GM21423 (cell line): ENCODE results near the gene ARPC4.

Source experiments
- ATAC-seq: cut with Tn5 transposase; IDR thresholded peaks from one replicate; pipeline ENCODE4 v1.9.1; 2021; ENCODE audit warnings: mild to moderate bottlenecking, moderate library complexity; ENCODE audit not compliant: unreplicated experiment

The ARPC4 gene

DNA sequence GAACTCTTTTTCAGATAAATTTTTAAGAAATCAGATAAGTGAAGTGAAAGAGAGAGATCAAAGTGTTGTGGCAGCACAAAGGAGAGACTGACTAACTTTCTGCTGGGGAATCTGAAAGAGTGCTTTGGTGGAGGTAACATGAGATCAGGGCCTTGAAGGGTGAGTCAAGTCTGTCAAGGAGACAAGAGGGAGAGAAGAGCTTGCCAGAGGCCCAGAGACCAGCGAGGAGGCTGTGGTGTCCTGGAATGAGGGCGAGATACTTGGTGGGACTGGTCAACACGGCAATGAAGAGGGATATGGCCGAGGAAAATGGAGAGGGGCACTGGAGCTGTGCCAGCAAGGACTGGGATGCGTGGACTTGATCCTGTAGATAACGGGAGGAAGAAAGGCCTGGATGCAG lies 5.2 kb upstream of the ARPC4 start:
- ATAC-seq = no peak

DNA sequence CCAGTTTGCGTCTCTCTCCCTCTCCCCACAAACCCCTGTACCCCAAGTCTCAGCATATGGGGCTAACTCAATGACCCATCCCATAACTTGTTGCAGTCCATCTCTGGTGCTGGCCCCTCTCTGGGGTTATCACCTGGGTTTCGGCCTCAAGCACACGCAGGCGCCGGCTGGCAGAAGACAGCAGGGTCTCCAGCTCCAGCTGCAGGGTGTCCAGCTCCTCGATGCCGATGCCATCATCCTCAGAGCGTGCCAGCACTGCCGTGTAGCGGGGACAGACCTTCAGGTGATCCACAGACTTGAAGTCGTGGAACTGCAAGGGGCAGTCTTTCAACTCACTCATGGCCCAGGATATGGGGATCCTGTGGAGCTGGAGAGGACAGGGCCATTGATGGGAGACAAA lies 1.8 kb upstream of the ARPC4 start:
- no peak for ATAC-seq

DNA sequence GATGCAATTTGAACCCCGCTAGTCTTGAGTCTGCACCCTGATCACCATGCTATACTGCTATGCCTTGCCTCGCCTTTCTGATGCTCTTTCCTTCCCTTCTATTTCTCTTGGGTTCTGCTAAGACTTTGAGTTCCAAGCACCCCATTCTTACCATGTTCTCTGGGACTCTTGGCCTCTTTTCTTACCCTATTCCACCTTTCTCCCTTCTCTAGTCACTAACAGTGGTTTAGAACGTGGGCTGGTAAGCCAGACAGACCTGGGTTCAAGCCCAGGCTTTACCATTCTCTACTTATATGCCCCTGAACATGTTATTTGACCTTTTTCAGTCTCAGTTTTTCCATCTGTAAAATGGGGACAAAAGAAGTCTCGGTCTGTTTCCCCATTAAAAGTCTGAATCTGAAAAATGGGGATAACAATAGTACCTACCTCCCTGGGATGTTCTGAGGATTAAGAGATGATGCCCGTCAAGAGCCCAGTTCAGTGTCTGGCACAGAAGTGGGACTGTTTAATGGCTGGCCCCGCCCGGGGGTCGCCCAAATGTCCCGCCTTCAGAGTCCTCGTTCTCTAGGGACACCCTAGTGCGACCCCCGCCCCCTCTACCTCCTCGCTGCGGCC lies 985 bp upstream of the ARPC4 start:
- no peak for ATAC-seq

DNA sequence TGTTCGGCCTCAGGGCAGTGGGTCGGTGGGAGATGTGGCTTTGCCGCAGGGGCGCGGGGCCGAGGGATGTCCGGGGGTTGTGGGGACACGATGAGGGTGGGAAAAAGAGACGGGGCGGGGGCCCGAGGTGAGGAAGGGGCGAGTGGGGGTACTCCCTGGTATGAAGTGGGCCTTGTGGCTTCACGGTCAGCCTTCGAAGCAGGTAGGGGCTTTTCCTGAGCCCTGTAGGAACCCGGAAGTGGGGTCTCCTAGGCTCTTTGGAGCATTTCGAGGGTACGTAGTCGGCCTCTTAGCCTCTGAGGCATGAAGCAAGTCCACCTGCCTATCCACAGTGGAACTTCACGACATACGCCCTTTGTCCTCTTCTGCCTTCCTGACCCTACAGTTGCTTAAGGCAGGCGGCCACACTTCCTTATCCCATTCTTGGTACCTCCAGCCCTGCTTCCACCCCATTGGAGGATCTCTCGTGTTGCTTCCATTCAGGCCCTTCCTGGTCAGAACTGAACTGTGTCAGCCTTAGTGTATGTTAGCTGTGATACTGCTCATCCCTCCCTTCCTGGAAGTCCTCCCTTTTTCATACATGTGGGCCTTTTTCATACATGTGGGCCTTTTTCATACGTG lies 389 bp downstream of the ARPC4 start:
- no peak for ATAC-seq

DNA sequence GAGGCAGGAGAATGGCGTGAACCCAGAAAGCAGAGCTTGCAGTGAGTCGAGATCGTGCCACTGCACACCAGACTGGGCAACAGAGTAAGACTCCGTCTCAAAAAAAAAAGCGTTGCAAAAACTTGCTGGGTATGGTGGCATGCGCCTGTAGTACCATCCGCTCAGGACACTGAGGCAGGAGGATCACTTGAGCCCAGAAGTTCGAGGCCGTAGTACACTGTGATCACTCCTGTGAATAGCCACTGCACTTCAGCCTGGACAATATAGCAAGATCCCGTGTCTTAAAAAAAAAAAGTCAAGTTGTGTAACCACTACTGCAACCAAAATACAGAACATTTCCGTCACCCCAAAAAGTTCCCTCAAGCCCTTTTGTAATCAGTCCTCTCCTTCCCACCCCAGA lies 1.5 kb downstream of the ARPC4 start:
- no peak for ATAC-seq

DNA sequence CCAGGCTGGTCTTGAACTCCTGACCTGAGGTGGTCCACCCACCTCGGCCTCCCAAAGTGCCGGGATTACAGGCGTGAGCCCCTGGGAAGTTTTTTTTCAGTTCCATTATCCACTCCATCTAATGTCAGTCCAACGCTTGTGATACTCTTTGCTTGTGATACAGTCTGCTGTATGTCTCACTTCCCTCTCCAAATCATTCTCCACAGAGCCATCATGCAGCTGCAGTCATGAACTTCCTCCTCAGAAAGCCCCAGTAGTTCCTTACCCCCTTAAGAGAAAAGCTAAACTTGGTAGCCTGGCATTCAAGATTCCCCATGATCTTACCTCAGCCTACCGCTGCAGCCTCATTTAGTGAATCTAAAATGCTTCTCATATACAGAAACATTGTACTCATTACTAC lies 2.3 kb downstream of the ARPC4 start:
- no peak for ATAC-seq

DNA sequence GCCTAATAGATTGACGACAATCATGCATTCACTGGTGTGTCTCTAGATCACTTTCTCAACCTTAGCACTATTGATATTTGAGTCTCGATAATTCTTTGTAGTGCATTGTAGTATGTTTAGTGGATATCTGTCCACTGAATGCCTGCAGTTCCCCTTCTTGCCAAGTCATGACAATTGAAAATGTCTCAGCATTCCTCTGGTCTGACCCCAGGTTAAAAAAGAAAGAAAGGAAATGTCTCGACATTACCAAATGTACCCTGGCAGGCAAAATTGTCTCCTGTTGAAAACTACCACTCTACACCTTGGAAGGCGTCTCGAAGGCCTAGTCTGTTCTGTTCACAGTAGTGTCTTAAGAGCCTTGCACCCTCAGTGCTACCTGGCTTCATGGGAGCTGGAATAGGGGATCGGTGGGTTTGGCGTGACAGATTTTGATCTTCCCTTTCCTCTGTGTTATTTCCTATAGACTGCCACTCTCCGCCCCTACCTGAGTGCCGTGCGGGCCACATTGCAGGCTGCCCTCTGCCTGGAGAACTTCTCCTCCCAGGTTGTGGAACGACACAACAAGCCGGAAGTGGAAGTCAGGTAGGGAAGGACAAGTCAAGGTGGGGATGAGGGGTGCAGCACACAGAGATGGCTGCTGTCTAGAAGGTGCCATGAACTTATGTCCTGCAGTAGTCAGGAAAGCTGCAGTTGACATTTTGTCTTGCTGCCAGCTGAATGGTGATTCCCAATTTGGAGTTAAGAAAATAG lies 4.5 kb downstream of the ARPC4 start:
- no peak for ATAC-seq

DNA sequence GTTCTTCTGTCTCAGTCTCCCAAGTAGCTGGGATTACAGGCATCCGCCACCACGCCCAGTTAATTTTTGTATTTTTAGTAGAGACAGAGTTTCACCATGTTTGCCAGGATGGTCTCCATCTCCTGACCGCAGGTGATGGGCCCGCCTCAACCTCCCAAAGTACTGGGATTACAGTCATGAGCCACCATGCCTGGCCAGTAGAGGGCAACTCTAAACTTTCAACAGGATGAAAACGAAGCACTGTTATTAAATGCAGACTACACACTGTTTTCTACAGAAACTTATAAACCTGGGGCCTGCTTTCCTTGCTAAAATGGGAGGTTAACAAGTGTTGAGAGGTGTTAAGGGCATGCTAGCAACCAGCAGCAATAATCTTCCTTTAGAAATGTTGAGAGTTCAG lies 7.6 kb downstream of the ARPC4 start:
- no peak for ATAC-seq

DNA sequence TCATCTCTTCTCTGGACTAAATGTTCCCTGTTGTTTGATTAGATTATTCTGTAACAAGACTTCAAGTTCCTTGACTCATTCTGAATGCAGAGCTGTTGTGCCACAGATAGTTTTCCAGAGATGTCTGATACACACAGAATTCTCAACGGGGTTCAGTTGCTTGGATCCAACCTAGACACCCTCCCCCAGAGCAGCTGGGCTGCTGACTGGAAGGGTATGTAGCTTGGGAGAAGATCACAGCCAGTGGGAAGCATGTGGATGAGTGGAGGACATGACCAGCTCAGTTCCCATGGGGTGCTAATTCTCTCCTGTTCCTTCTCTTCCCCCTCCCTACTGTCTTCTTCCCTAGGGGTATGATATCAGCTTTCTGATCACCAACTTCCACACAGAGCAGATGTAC lies 10.6 kb downstream of the ARPC4 start:
- ATAC-seq = no peak

DNA sequence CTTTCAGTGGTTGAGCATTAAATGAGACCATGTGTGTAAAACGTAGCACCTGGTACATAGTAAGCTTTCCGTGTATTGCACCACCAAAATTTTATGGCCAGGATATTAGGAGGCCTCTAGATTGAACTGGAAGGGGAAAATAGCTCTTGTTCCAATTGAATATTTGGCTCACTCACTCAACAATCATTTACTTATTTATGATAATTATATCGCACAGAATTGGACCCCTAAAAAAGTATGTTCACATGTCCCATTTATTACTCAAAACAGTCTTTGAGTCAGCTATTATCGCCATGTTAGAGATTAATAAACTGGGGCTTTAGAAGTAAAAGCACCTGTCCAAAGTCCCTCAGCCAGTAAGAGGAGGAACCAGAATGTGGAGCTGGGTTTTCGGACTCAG lies 12.1 kb downstream of the ARPC4 start:
- no peak for ATAC-seq

DNA sequence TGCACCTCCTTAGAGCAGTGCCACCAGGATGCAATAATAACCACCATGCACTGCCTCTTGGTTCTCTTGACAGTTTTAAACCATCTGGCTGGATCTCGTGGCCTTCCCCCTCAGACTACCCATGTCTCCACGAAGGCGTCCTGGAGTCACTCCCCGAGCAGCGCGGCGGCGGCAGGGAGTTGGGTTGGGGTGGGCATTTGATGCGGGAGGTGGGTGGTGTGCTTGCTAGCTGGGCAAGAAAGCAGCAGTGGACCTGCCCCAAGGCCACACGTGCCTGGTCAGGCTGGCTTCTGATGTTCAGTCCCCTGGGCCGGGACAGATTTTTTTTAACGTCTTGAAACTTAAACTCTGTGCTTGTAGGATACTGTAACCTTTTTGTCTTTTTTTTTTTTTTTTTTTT lies 13.3 kb downstream of the ARPC4 start:
- no peak for ATAC-seq

DNA sequence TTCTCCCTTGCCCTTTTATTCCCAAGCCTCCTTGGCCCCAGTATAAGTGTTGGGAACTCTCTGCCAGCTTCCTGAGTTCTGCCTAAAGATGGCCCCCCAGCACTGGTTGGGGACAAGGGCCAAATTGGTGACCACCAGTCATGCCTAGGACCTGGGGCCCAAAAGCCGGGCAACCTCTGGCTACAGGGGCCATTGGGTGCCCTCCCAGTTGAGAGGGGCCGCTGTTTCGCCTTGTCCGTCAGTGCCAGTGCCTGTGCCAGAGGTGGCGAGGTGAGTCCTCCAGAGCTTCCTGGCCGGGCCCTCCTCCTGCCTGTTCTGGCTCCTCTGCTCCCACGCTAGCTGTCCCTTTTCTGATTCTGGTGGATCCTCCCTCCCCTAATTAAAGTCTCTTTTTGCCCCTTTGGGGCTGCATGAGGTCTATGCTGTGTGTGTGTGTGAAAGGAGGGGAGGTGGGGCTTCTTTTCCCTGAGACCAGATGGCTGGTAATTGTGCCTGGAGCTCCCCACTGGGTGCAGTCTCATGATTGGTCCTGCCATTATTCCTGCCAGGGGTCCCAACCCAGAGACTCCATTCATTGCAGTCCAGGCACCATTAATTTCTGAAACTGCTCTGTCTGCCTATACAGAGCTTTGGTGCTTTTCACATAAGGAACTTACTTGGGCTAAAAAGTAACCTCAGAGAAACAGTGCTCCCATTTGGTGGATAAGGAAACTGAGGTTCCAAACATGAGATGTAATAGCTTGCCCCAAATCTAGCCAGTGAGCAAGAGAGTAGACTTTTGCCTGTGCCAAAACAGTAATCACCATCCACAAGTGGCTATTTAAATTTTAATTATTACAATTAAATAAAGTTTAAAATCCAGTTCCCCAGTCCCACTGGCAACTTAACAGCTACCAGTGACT lies 14.1 kb downstream of the ARPC4 start:
- ATAC-seq = no peak

DNA sequence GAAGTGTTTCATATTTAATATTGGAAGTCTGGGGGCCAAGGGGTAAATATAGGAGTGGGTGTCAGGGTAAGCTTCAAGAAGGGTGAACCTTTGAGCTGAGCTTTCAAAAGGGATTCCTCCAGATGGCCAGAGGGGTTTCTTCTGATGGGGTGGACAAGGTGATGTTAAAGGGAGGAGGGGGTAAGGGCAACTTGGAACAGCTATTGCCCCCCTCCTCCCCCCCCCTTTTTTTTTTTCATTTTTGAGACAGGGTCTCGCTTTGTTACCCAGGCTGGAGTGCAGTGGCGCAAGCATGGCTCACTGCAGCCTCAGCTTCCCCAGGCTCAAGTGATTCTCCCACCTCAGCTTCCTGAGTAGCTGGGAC lies 15.1 kb downstream of the ARPC4 start:
- no peak for ATAC-seq

DNA sequence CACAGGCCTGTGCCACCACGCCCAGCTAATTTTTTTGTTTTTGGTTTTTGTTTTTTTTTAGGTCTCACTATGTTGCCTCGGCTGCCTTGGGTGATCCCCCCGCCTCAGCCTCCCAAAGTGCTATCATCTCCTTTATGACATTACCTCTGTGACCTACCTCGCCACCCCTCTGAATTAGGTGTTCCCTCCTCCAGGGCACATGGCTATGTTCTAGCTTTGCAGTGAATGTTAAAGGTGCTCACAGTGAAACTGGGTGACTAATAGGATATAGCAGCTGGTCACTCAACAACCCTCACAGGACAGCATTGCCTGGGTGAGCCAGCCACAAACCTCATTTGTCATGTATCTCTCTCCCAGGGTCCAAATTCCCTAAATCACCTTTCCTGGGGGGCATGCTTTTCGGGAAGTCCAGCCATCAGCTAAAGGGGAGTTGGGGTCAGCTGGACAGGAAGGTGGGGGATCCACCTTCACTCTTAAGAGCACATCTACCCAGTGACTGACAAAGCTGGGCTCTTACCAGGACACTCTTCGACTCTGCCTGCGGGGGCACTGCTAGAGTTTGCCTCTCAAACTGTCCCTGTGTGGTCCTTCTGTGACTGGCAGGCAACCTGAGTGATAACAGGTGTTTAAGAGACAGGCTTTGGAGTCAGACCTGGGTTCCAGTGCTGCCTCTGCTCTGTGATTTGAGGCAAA lies 15.6 kb downstream of the ARPC4 start:
- peak; percentile 57 for ATAC-seq

DNA sequence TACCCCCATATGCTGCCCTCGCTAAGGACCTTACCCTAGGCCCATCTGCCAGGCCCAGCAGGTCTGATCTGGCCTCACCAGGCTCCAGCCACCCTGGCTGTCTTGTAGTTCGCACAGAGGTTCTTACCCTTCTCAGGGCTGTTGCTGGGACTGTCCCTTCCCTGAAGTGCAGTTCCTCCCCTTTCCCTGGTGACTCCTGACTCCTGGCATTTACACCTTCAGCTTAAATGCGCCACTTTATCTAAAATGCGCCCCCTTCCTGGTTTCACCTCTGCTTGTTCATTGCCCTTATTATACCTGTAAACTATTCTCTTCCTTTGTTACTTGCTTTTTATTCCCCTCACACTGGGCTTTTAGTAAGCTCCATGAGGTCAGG lies 16.3 kb downstream of the ARPC4 start:
- ATAC-seq = no peak

DNA sequence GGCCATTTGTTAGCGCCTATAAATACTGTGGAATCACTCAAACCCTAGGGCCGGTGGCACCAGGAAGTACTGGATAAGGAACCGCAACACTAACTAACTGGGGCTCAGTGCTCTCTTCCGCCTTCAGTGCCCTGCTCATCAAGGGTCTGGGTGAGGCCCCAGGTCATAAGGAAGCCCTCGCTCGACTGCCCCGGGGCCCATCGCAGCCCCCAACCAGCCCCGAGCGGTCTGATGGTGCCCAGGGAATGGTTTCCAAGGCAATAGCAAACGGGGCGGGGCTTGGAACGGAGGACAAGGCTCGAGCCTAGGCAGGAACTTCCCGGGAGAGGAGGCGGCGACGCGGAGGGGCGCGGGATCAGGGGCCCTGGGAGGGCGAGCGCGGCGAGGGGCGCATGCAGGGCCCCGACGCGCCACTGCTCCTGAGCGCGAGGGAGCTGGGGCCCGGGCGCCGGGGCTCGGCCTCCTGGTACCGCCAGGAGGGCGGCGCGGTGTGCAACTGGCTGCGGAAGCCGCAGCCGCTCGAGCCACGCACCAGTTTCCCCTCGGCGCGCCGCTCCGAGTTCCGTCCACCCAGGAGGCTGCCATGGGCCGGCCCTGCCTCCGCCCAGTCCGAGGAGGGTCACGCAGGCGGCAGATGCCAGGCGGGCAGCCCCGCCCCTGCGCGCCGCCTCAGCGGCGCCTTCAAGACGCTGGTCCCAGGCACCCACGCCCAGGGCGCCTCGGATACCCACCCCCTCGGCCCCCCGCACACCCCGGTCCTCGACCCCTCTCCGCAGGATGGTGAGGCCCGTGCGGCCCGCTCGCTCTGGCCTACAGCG lies 16.9 kb downstream of the ARPC4 start, which contains the start of gene TTLL3:
TSS of gene TTLL3 (plus strand) at position 648 of the 818 bp plus-strand sequence. CDS start 400 bp downstream, outside the sequence.
- peak; percentile 38 for ATAC-seq

DNA sequence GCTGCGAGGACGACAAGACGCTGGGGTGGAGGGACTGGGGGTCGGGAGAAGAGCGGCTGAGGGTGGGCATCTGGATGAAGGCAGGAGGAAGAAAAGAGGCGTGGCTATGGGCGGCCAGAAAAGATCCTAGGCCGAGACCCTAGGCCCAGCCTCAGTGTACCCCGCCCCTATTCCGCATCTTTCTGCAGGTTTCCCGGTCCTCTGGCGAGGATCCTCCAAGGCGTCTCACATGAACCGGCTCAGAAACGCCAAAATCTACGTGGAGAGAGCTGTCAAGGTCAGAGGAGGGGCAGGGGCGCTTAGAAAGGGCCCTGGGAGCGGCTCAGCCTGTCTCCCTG lies 17.5 kb downstream of the ARPC4 start:
- no peak for ATAC-seq

DNA sequence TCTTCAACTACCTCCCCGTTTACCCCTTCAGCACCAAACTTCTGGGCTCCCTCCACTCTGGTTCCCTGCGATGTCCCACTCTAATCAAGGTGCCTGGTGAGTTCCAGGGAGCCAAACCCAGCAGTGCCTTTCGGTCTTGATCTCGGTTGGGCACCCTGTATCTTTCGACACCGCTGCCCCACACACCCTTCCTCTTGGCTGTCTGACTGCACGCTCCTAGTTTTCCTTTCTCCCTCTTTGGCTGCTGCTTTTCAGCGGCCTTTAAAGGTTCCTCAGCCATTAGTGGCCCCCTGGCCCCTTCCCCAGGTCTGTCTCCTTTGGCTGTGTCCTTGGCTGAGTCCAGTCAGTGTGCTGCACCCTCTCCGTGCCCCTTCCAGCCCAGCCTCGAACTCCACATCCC lies 18.0 kb downstream of the ARPC4 start:
- ATAC-seq = no peak

DNA sequence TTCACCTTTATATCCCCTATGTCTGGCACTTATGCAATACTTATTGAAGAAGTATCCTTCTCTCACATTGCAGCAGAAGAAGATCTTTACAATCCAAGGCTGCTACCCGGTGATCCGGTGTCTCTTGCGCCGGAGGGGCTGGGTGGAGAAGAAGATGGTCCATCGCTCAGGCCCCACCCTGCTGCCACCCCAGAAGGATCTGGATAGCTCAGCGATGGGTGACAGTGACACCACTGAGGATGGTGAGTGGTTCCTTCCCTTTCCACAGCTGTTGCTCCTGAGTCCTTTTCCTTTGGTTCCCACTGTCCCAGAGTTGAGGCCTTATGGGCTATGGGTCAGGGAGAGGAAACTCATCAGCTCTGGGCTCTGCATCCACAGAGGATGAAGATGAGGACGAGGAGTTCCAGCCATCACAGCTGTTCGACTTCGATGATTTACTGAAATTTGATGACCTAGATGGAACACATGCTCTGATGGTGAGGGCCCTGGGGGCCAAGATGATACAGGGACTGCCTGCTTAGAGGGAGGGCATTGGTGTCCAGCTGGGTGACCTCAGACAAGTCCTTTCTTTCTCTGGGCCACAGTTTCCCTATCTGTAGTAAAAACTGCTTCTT lies 20.1 kb downstream of the ARPC4 start:
- no peak for ATAC-seq

DNA sequence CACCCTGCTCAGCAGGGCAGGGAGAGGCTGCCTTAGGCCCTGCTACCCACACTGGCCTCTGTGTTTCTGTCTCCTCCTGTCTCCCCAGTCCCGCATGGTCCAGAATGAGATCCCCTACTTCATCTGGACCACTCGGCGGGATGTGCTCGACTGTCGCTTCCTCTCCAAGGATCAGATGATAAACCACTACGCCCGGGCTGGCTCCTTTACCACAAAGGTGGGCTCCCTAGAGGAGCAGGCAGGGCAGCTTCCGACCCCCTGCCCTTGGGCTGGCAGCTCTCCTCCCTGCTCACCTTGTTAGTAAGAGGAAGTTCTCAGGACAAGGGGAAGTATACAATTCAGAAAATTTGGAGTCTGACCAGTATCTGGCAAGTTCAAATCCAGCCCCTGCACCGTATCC lies 23.1 kb downstream of the ARPC4 start:
- no peak for ATAC-seq
